B cell (primary cell): ENCODE data around the gene TMEM147.

ENCODE experiments used
- EZH2 ChIP-seq: IDR thresholded peaks from 2 replicates; pipeline ENCODE4 v1.6.1; 2012; ENCODE audit warnings: borderline replicate concordance, low read depth, mild to moderate bottlenecking, moderate library complexity, low read length; ENCODE audit not compliant: insufficient read depth, poor library complexity, severe bottlenecking
- TF ChIP-seq, protein P1 (sequence below): fragments of 200-600 bp; IDR thresholded peaks from one replicate; pipeline ENCODE4 v1.8.0; 2022; ENCODE audit warnings: antibody characterized with exemption, mild to moderate bottlenecking

DNA sequence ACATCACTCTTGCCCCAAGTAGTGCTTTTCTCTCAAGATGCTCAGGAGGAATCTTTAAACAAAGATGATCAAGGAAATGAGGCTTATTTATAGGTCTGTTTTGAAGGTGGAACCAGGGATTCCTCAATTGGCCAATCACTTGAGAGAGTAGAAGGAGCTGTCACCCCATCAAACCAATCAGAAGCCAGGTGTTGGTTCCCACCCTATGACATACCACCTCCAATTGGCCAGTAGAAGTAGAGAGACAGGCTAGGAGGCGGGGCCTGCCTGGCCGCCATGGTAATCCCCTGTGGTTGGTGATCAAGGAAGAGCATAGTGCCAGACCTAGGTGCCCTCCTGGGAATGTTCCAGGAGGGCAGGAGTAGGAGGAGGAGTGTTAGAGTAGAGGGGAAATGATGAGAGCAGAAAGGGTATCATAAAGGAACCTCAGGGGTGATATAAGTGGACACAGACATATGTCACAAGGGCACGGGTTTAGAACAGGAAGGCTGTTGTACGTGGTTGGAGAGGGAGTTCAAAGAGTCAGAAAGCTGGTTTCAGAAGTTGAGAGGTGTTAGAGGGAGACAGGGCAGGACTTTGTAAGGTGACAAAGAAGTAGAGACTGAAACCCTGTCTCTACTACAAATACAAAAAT is 51.1 kb downstream of the TMEM147 start:
- TF ChIP-seq EZH2: no peak
- TF ChIP-seq, protein P1, sequence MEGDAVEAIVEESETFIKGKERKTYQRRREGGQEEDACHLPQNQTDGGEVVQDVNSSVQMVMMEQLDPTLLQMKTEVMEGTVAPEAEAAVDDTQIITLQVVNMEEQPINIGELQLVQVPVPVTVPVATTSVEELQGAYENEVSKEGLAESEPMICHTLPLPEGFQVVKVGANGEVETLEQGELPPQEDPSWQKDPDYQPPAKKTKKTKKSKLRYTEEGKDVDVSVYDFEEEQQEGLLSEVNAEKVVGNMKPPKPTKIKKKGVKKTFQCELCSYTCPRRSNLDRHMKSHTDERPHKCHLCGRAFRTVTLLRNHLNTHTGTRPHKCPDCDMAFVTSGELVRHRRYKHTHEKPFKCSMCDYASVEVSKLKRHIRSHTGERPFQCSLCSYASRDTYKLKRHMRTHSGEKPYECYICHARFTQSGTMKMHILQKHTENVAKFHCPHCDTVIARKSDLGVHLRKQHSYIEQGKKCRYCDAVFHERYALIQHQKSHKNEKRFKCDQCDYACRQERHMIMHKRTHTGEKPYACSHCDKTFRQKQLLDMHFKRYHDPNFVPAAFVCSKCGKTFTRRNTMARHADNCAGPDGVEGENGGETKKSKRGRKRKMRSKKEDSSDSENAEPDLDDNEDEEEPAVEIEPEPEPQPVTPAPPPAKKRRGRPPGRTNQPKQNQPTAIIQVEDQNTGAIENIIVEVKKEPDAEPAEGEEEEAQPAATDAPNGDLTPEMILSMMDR: no peak
